Osteocyte (in vitro differentiated cells): ENCODE data around the gene PRKN. TPM values are rescaled to one million over a fixed set of nuclear protein-coding genes. Genes with fewer than 3 reads are reported as not detected.
A peak's percentile ranks its signal among the peaks of the same experiment; 100 is the strongest.

ENCODE experiments used
- DNase-seq: peaks from one replicate; pipeline ENCODE4 v3.0.0; 2021; ENCODE audit warnings: mixed read lengths; ENCODE audit not compliant: unreplicated experiment; ENCODE audit errors: extremely low spot score
- H3K27ac Mint-ChIP-seq: one replicate; pipeline ENCODE4 v1.8.0; 2021; ENCODE audit warnings: mild to moderate bottlenecking, mixed read lengths; ENCODE audit not compliant: unreplicated experiment
- H3K27me3 Mint-ChIP-seq: one replicate; pipeline ENCODE4 v1.8.0; 2021; ENCODE audit warnings: mixed read lengths; ENCODE audit not compliant: unreplicated experiment
- H3K36me3 Mint-ChIP-seq: one replicate; pipeline ENCODE4 v1.8.0; 2021; ENCODE audit warnings: mixed read lengths; ENCODE audit not compliant: unreplicated experiment
- H3K4me1 Mint-ChIP-seq: one replicate; pipeline ENCODE4 v1.8.0; 2021; ENCODE audit warnings: mixed read lengths; ENCODE audit not compliant: unreplicated experiment
- H3K4me3 Mint-ChIP-seq: one replicate; pipeline ENCODE4 v1.8.0; 2021; ENCODE audit warnings: mild to moderate bottlenecking, moderate library complexity, mixed read lengths; ENCODE audit not compliant: unreplicated experiment
- H3K9me3 Mint-ChIP-seq: one replicate; pipeline ENCODE4 v1.8.0; 2021; ENCODE audit warnings: mixed read lengths; ENCODE audit not compliant: unreplicated experiment
- CTCF ChIP-seq: fragments of 200-600 bp; sonication (generic); IDR thresholded peaks from 2 replicates; pipeline ENCODE4 v1.5.0; 2021; ENCODE audit warnings: antibody characterized with exemption, mild to moderate bottlenecking, moderate library complexity
- total RNA-seq: library from RNA; stranded (reverse); gene quantifications from 2 replicates; pipeline ENCODE4 v1.2.1, GENCODE V29; 2021

The PRKN gene
- total RNA-seq, 1 donor from 2014 or later: 13.4 TPM

GRCh38 chr6:161407115-161407514 is 1320.5 kb downstream of the PRKN start:
- TF ChIP-seq CTCF: no peak
- no peak for DNase-seq
- H3K4me1 Mint-ChIP-seq: peaks cover 29% of the 10 kb centered on the region
- H3K9me3 Mint-ChIP-seq: peaks cover 6% of the 10 kb centered on the region
- H3K36me3 Mint-ChIP-seq: peaks cover 3% of the 10 kb centered on the region
- no peak overlapping the region for H3K4me3 Mint-ChIP-seq
- H3K27me3 Mint-ChIP-seq: no peaks in the 10 kb centered on the region
- peak overlapping the region; percentile 56 for H3K27ac Mint-ChIP-seq

GRCh38 chr6:161406646-161407045 is 1320.9 kb downstream of the PRKN start:
- peak overlapping the region; percentile 6 for H3K4me3 Mint-ChIP-seq
- H3K36me3 Mint-ChIP-seq: peaks cover 3% of the 10 kb centered on the region
- H3K27me3 Mint-ChIP-seq: no peaks in the 10 kb centered on the region
- peaks cover 29% of the 10 kb centered on the region for H3K4me1 Mint-ChIP-seq
- peak overlapping the region; percentile 56 for H3K27ac Mint-ChIP-seq
- DNase-seq: no peak
- no peak for TF ChIP-seq CTCF
- H3K9me3 Mint-ChIP-seq: peaks cover 6% of the 10 kb centered on the region

- H3K4me3 Mint-ChIP-seq: no peak overlapping the region
- H3K4me1 Mint-ChIP-seq: peaks cover 31% of the 10 kb centered on the region
- peaks cover 11% of the 10 kb centered on the region for H3K9me3 Mint-ChIP-seq
- no peak for DNase-seq
- H3K27ac Mint-ChIP-seq: no peak overlapping the region
- no peaks in the 10 kb centered on the region for H3K27me3 Mint-ChIP-seq
- H3K36me3 Mint-ChIP-seq: peaks cover 3% of the 10 kb centered on the region
- TF ChIP-seq CTCF: no peak
These were observed 1322.1 kb downstream of the PRKN start for GRCh38 chr6:161405418-161405817.

GRCh38 chr6:161403717-161404116 is 1323.8 kb downstream of the PRKN start:
- H3K4me1 Mint-ChIP-seq: peaks cover 26% of the 10 kb centered on the region
- DNase-seq: no peak
- peaks cover 3% of the 10 kb centered on the region for H3K36me3 Mint-ChIP-seq
- no peak overlapping the region for H3K27ac Mint-ChIP-seq
- peaks cover 11% of the 10 kb centered on the region for H3K9me3 Mint-ChIP-seq
- no peak for TF ChIP-seq CTCF
- H3K4me3 Mint-ChIP-seq: no peak overlapping the region
- no peaks in the 10 kb centered on the region for H3K27me3 Mint-ChIP-seq

- Mint-ChIP-seq H3K27ac (no peak overlapping the region), H3K4me3 (no peak overlapping the region), H3K36me3 (peaks cover 3% of the 10 kb centered on the region), H3K4me1 (peaks cover 9% of the 10 kb centered on the region), H3K9me3 (peaks cover 18% of the 10 kb centered on the region), H3K27me3 (no peaks in the 10 kb centered on the region)
- TF ChIP-seq CTCF: no peak
- no peak for DNase-seq
These were observed 1325.8 kb downstream of the PRKN start for GRCh38 chr6:161401587-161402309.
